Nephron (organoid): ENCODE results near the gene TLE6.
"Not testable (repeated sequence)": the region's sequence is repeated elsewhere in the genome, so short reads cannot be mapped to it uniquely, and the experiment has no call there.

Experiments used
- H3K27ac Mint-ChIP-seq, 3 experiments: 2 replicates each; pipeline ENCODE4 v1.8.0; 2020; ENCODE audit warnings: mixed read lengths in 3 of 3, mild to moderate bottlenecking in 2 of 3, moderate library complexity in 1 of 3
- H3K27me3 Mint-ChIP-seq: 2 replicates; pipeline ENCODE4 v1.8.0; 2021; ENCODE audit warnings: low read depth, mild to moderate bottlenecking, moderate library complexity, mixed read lengths
- H3K36me3 Mint-ChIP-seq: 2 replicates; pipeline ENCODE4 v1.8.0; 2020; ENCODE audit warnings: low read depth, mixed read lengths
- H3K4me1 Mint-ChIP-seq: 2 replicates; pipeline ENCODE4 v1.8.0; 2020; ENCODE audit warnings: mixed read lengths
- H3K4me3 Mint-ChIP-seq, 3 experiments: 2 replicates each; pipeline ENCODE4 v1.8.0; 2020; ENCODE audit warnings: mild to moderate bottlenecking in 3 of 3, mixed read lengths in 3 of 3, moderate library complexity in 2 of 3
- H3K9me3 Mint-ChIP-seq: 2 replicates; pipeline ENCODE4 v1.8.0; 2020; ENCODE audit warnings: mixed read lengths
- CTCF ChIP-seq, 3 experiments: fragments of 200-600 bp; sonication (generic); IDR thresholded peaks; one replicate each; pipeline ENCODE4 v1.5.0; 2021; ENCODE audit warnings: antibody characterized with exemption in 3 of 3; ENCODE audit not compliant: unreplicated experiment in 3 of 3

Gene TLE6

GRCh38 chr19:2989236-2989946 is 12.0 kb downstream of the TLE6 start:
- H3K4me3 Mint-ChIP-seq: no peak overlapping the region
- H3K36me3 Mint-ChIP-seq: no peaks in the 10 kb centered on the region
- no peak overlapping the region for H3K27ac Mint-ChIP-seq
- no peaks in the 10 kb centered on the region for H3K9me3 Mint-ChIP-seq
- peaks cover 9% of the 10 kb centered on the region for H3K4me1 Mint-ChIP-seq
- peaks cover 11% of the 10 kb centered on the region for H3K27me3 Mint-ChIP-seq
- TF ChIP-seq CTCF (IDR thresholded peaks at IDR 0.05; ENCODE audit: unreplicated experiment in 3 of 3): no peak

GRCh38 chr19:2992333-2992732 is 15.0 kb downstream of the TLE6 start:
- peaks cover 21% of the 10 kb centered on the region for H3K27me3 Mint-ChIP-seq
- H3K4me3 Mint-ChIP-seq, H3K36me3 Mint-ChIP-seq, H3K27ac Mint-ChIP-seq, H3K4me1 Mint-ChIP-seq, H3K9me3 Mint-ChIP-seq: not testable (repeated sequence)

- H3K4me1 Mint-ChIP-seq: no peaks in the 10 kb centered on the region
- H3K36me3 Mint-ChIP-seq: peaks cover 10% of the 10 kb centered on the region
- TF ChIP-seq CTCF (IDR thresholded peaks at IDR 0.05; ENCODE audit: unreplicated experiment in 3 of 3): no peak
- no peak overlapping the region for H3K27ac Mint-ChIP-seq
- peaks cover 21% of the 10 kb centered on the region for H3K27me3 Mint-ChIP-seq
- H3K9me3 Mint-ChIP-seq: no peaks in the 10 kb centered on the region
- no peak overlapping the region for H3K4me3 Mint-ChIP-seq
These were observed 15.6 kb downstream of the TLE6 start for GRCh38 chr19:2992958-2993357.

GRCh38 chr19:2993579-2993978 is 16.2 kb downstream of the TLE6 start:
- TF ChIP-seq CTCF (IDR thresholded peaks at IDR 0.05; ENCODE audit: unreplicated experiment in 3 of 3): no peak
- Mint-ChIP-seq H3K4me3 (no peak overlapping the region), H3K36me3 (peaks cover 12% of the 10 kb centered on the region), H3K4me1 (no peaks in the 10 kb centered on the region), H3K9me3 (no peaks in the 10 kb centered on the region), H3K27me3 (peaks cover 21% of the 10 kb centered on the region), H3K27ac (no peak overlapping the region)

- peaks cover 21% of the 10 kb centered on the region for H3K27me3 Mint-ChIP-seq
- TF ChIP-seq CTCF (IDR thresholded peaks at IDR 0.05; ENCODE audit: unreplicated experiment in 3 of 3): no peak
- H3K9me3 Mint-ChIP-seq: peaks cover 3% of the 10 kb centered on the region
- H3K27ac Mint-ChIP-seq: no peak overlapping the region
- no peaks in the 10 kb centered on the region for H3K4me1 Mint-ChIP-seq
- peaks cover 19% of the 10 kb centered on the region for H3K36me3 Mint-ChIP-seq
- no peak overlapping the region for H3K4me3 Mint-ChIP-seq
These were observed 17.3 kb downstream of the TLE6 start for GRCh38 chr19:2994588-2995131.

GRCh38 chr19:2997720-2998119 is 20.4 kb downstream of the TLE6 start:
- no peaks in the 10 kb centered on the region for H3K4me1 Mint-ChIP-seq
- peaks cover 14% of the 10 kb centered on the region for H3K27me3 Mint-ChIP-seq
- H3K9me3 Mint-ChIP-seq: peaks cover 3% of the 10 kb centered on the region
- TF ChIP-seq CTCF (IDR thresholded peaks at IDR 0.05; ENCODE audit: unreplicated experiment in 3 of 3): no peak
- H3K27ac Mint-ChIP-seq: no peak overlapping the region
- H3K4me3 Mint-ChIP-seq: no peak overlapping the region
- H3K36me3 Mint-ChIP-seq: peaks cover 22% of the 10 kb centered on the region
